Neural cell (in vitro differentiated cells): Measurements from ENCODE around the gene MOB3B. TPM values are rescaled to one million over a fixed set of nuclear protein-coding genes. Genes with fewer than 3 reads are reported as not detected.

Experiments
- H2AFZ ChIP-seq: fragments of 200-600, 300-800 bp; sonication (generic), shearing (Covaris generic); 2 replicates; pipeline ENCODE4 v1.6.0; 2014; ENCODE audit warnings: low read depth, mild to moderate bottlenecking, antibody characterized with exemption, low read length, moderate library complexity
- H3F3A ChIP-seq: fragments of 200-600 bp; shearing (Covaris generic); 2 replicates; pipeline ENCODE4 v1.6.1; 2016; ENCODE audit warnings: mild to moderate bottlenecking, moderate library complexity, mixed read lengths, antibody characterized with exemption, low read length; ENCODE audit not compliant: insufficient read depth, poor library complexity, severe bottlenecking
- H3K27ac ChIP-seq: fragments of 200-600, 300-800 bp; sonication (generic), shearing (Covaris generic); 2 replicates; pipeline ENCODE4 v1.5.1; 2014; ENCODE audit warnings: mild to moderate bottlenecking, low read length, moderate library complexity
- H3K27me3 ChIP-seq: fragments of 300-800, 200-600 bp; sonication (generic), shearing (Covaris generic); 2 replicates; pipeline ENCODE4 v1.6.0; 2014; ENCODE audit warnings: mild to moderate bottlenecking, low read depth, low read length, moderate library complexity; ENCODE audit not compliant: insufficient read depth
- H3K36me3 ChIP-seq: fragments of 300-800, 200-600 bp; sonication (generic), shearing (Covaris generic); 2 replicates; pipeline ENCODE4 v1.5.1; 2014; ENCODE audit warnings: mild to moderate bottlenecking, antibody characterized with exemption, low read length, moderate library complexity; ENCODE audit not compliant: insufficient read depth
- H3K4me2 ChIP-seq: fragments of 300-800, 200-600 bp; sonication (generic), shearing (Covaris generic); 2 replicates; pipeline ENCODE4 v1.6.0; 2014; ENCODE audit warnings: mild to moderate bottlenecking, low read length
- H3K4me3 ChIP-seq: fragments of 300-800, 200-600 bp; sonication (generic), shearing (Covaris generic); 2 replicates; pipeline ENCODE4 v1.5.1; 2014; ENCODE audit warnings: mild to moderate bottlenecking, low read length, moderate library complexity
- H3K79me2 ChIP-seq: fragments of 200-600 bp; shearing (Covaris generic); replicated peaks from 2 replicates; pipeline ENCODE4 v1.6.0; 2014; ENCODE audit warnings: mild to moderate bottlenecking, low read length, moderate library complexity; ENCODE audit not compliant: insufficient read depth
- H3K9ac ChIP-seq: fragments of 300-800, 200-600 bp; sonication (generic), shearing (Covaris generic); 2 replicates; pipeline ENCODE4 v1.6.1; 2016; ENCODE audit warnings: mild to moderate bottlenecking, low read length, mixed read lengths
- H3K9me2 ChIP-seq: fragments of 200-600 bp; shearing (Covaris generic); 2 replicates; pipeline ENCODE4 v1.6.1; 2016; ENCODE audit warnings: mild to moderate bottlenecking, low read length, mixed read lengths; ENCODE audit not compliant: insufficient read depth
- H3K9me3 ChIP-seq: fragments of 200-600, 300-800 bp; sonication (generic), shearing (Covaris generic); 2 replicates; pipeline ENCODE4 v1.6.1; 2016; ENCODE audit warnings: mild to moderate bottlenecking, mixed run types, low read length, moderate library complexity, mixed read lengths
- H4K20me1 ChIP-seq: fragments of 200-600 bp; shearing (Covaris generic); 2 replicates; pipeline ENCODE4 v1.6.1; 2016; ENCODE audit warnings: mild to moderate bottlenecking, mixed run types; ENCODE audit not compliant: insufficient read depth
- CTCF ChIP-seq: fragments of 450-650 bp; IDR thresholded peaks from 2 replicates; pipeline ENCODE4 v1.5.1; 2014; ENCODE audit warnings: antibody characterized with exemption, mild to moderate bottlenecking, moderate library complexity; ENCODE audit not compliant: poor library complexity, severe bottlenecking
- EP300 ChIP-seq: fragments of 450-650 bp; conservative IDR thresholded peaks from 2 replicates; pipeline ENCODE4 v1.6.1; 2014; ENCODE audit warnings: antibody characterized with exemption, mild to moderate bottlenecking, moderate library complexity; ENCODE audit not compliant: poor library complexity, severe bottlenecking
- EZH2 ChIP-seq: fragments of 200-600, 300-800 bp; shearing (Covaris generic), sonication (generic); IDR thresholded peaks from 2 replicates; pipeline ENCODE4 v1.6.1; 2014; ENCODE audit warnings: antibody characterized with exemption, low read length, borderline replicate concordance, mild to moderate bottlenecking; ENCODE audit not compliant: insufficient read depth, poor library complexity, severe bottlenecking
- MXI1 ChIP-seq: fragments of 450-650 bp; conservative IDR thresholded peaks from 2 replicates; pipeline ENCODE4 v1.6.1; 2014; ENCODE audit warnings: antibody characterized with exemption, mild to moderate bottlenecking; ENCODE audit not compliant: poor library complexity, severe bottlenecking
- POLR2AphosphoS5 ChIP-seq: IDR thresholded peaks from 2 replicates; pipeline ENCODE4 v1.6.1; 2012
- REST ChIP-seq: IDR thresholded peaks from 2 replicates; pipeline ENCODE4 v1.6.1; 2012; ENCODE audit warnings: borderline replicate concordance
- SMC3 ChIP-seq: fragments of 450-650 bp; conservative IDR thresholded peaks from 2 replicates; pipeline ENCODE4 v1.6.1; 2014; ENCODE audit warnings: antibody characterized with exemption, mild to moderate bottlenecking, moderate library complexity; ENCODE audit not compliant: poor library complexity
- TAF1 ChIP-seq: IDR thresholded peaks from 2 replicates; pipeline ENCODE4 v1.6.1; 2012; ENCODE audit warnings: low read depth
- polyA plus RNA-seq: library from polyadenylated mRNA; depleted of rRNA; stranded (reverse); fragments of >200 nt; gene quantifications from 2 replicates; pipeline ENCODE4 v1.2.3, GENCODE V29; 2014

The MOB3B gene
- polyA plus RNA-seq, 1 donor from 2014 or later = 1.8 TPM

GRCh38 chr9:27442464-27442863, 87.2 kb downstream of the MOB3B start:
- Histone ChIP-seq H3K9me2 (no peaks in the 10 kb centered on the region), H3K36me3 (no peaks in the 10 kb centered on the region), H3K27ac (no peak overlapping the region), H3K27me3 (no peaks in the 10 kb centered on the region), H3K79me2 (peaks cover 2% of the 10 kb centered on the region), H3K4me2 (no peak overlapping the region), H3F3A (no peaks in the 10 kb centered on the region), H3K9me3 (no peaks in the 10 kb centered on the region), H2AFZ (no peak overlapping the region), H3K4me3 (no peak overlapping the region), H3K9ac (no peak overlapping the region), H4K20me1 (no peaks in the 10 kb centered on the region)
- TF ChIP-seq EZH2 (no peak), MXI1 (no peak), TAF1 (no peak), REST (no peak), POLR2AphosphoS5 (no peak), EP300 (no peak), CTCF (no peak)

- no peak overlapping the region for H2AFZ ChIP-seq
- no peak overlapping the region for H3K9ac ChIP-seq
- H3K9me2 ChIP-seq = no peaks in the 10 kb centered on the region
- H4K20me1 ChIP-seq = no peaks in the 10 kb centered on the region
- no peak overlapping the region for H3K4me3 ChIP-seq
- no peaks in the 10 kb centered on the region for H3K79me2 ChIP-seq
- H3K36me3 ChIP-seq = no peaks in the 10 kb centered on the region
- no peaks in the 10 kb centered on the region for H3K9me3 ChIP-seq
- no peaks in the 10 kb centered on the region for H3F3A ChIP-seq
- H3K4me2 ChIP-seq = no peak overlapping the region
- no peak overlapping the region for H3K27ac ChIP-seq
- H3K27me3 ChIP-seq = no peaks in the 10 kb centered on the region
- TF ChIP-seq EZH2 = no peak
- no peak for TF ChIP-seq REST
- no peak for TF ChIP-seq SMC3
- TF ChIP-seq POLR2AphosphoS5 = no peak
- no peak for TF ChIP-seq TAF1
- TF ChIP-seq MXI1 = no peak
- no peak for TF ChIP-seq EP300
Observed at GRCh38 chr9:27441741-27442070, 87.9 kb downstream of the MOB3B start.
